GM12878 (cell line): ENCODE results near the gene TBC1D20. TPM values are rescaled to one million over a fixed set of nuclear protein-coding genes. Genes with fewer than 3 reads are reported as not detected.

Experiments
- ATAC-seq: fragments of 200-7000 bp; cut with Tn5 transposase; 3 replicates; pipeline ENCODE4 v1.9.1; 2020; ENCODE audit warnings: mild to moderate bottlenecking, moderate library complexity
- BruUV-seq: library from RNA; stranded (reverse); fragments of 400-500 nt; replicated peaks from 2 replicates; lab custom pipeline; 2021; lab: Mats Ljungman, UMichigan
- CTCF ChIA-PET: fragments of 300-600 bp; sonication (Branson Sonifier 250); formaldehyde crosslinking; extraction: SDS; loops from one replicate; lab custom pipeline; 2021; ENCODE audit warnings: inconsistent platforms; lab: Yijun Ruan, JAX
- POLR2A ChIA-PET: fragments of 350-600 bp; formaldehyde crosslinking; extraction: SDS; loops from one replicate; lab custom pipeline; 2021; ENCODE audit warnings: inconsistent platforms; lab: Charles Lee
- RAD21 ChIA-PET: fragments of 300-600 bp; sonication (Branson Sonifier 250); formaldehyde crosslinking; loops from one replicate; lab custom pipeline; 2023; ENCODE audit warnings: antibody characterized with exemption; ENCODE audit not compliant: unreplicated experiment; lab: Charles Lee
- SMC1A ChIA-PET: fragments of 300-600 bp; sonication (Branson Sonifier 250); formaldehyde crosslinking; loops from one replicate; lab custom pipeline; 2023; ENCODE audit not compliant: unreplicated experiment, uncharacterized antibody; lab: Charles Lee
- DNase-seq: peaks from one replicate; pipeline ENCODE4 v3.0.0-alpha.2; 2011; ENCODE audit warnings: low read depth, low spot score
- FAIRE-seq: peaks from 3 replicates; lab custom pipeline; 2011; peaks lifted over from hg19 to GRCh38; lab: Jason Lieb, UNC
- H2AFZ ChIP-seq: 2 replicates; pipeline ENCODE4 v1.6.0; 2011; ENCODE audit warnings: low read depth, low read length, control low read depth; ENCODE audit not compliant: control insufficient read depth
- H3K27ac ChIP-seq: 2 replicates; pipeline ENCODE4 v1.5.1; 2011; ENCODE audit warnings: control low read depth; ENCODE audit not compliant: control insufficient read depth, insufficient read depth
- H3K27me3 ChIP-seq, 2 experiments: replicated peaks in 1 of 2; 2 replicates each; pipeline versions ENCODE4 v1.6.0 to v1.6.1; 2011; ENCODE audit warnings: low read length in 1 of 2; ENCODE audit not compliant: control insufficient read depth in 2 of 2, insufficient read depth in 2 of 2
- H3K36me3 ChIP-seq, 2 experiments: 2 replicates each; pipeline ENCODE4 v1.5.1; 2011; ENCODE audit warnings: low read length in 1 of 2; ENCODE audit not compliant: control insufficient read depth in 2 of 2, insufficient read depth in 2 of 2
- H3K4me1 ChIP-seq: 2 replicates; pipeline ENCODE4 v1.6.1; 2011; ENCODE audit warnings: mild to moderate bottlenecking, low read length, moderate library complexity, mixed read lengths; ENCODE audit not compliant: control insufficient read depth, insufficient read depth
- H3K4me2 ChIP-seq: 2 replicates; pipeline ENCODE4 v1.6.0; 2011; ENCODE audit warnings: control low read depth; ENCODE audit not compliant: control insufficient read depth, insufficient read depth
- H3K4me3 ChIP-seq: fragments of 200-600 bp; sonication (generic); 2 replicates; pipeline ENCODE4 v1.5.1; 2016
- H3K79me2 ChIP-seq: 2 replicates; pipeline ENCODE4 v1.6.0; 2011; ENCODE audit warnings: low read length; ENCODE audit not compliant: control insufficient read depth, insufficient read depth
- H3K9ac ChIP-seq: 2 replicates; pipeline ENCODE4 v1.8.0; 2011; ENCODE audit warnings: low read length, control low read depth, mixed read lengths; ENCODE audit not compliant: control insufficient read depth, insufficient read depth
- H3K9me3 ChIP-seq: replicated peaks from 3 replicates; pipeline ENCODE4 v1.5.1; 2011; ENCODE audit warnings: mild to moderate bottlenecking, low read length; ENCODE audit not compliant: control insufficient read depth, insufficient read depth
- H4K20me1 ChIP-seq: 2 replicates; pipeline ENCODE4 v1.6.0; 2011; ENCODE audit not compliant: control insufficient read depth, insufficient read depth
- BCL11A ChIP-seq: IDR thresholded peaks from 2 replicates; pipeline ENCODE4 v1.6.1; 2011; ENCODE audit warnings: low read depth, low read length
- BMI1 ChIP-seq: fragments of 450-650 bp; IDR thresholded peaks from 2 replicates; pipeline ENCODE4 v1.6.1; 2016; ENCODE audit warnings: mild to moderate bottlenecking, moderate library complexity, borderline replicate concordance
- BRCA1 ChIP-seq: IDR thresholded peaks from 2 replicates; pipeline ENCODE4 v1.6.1; 2011; ENCODE audit warnings: low read depth, low read length, improper control_type of control experiment
- EED ChIP-seq: sonication (generic); IDR thresholded peaks from 2 replicates; pipeline ENCODE4 v1.6.1; 2016; ENCODE audit warnings: antibody characterized with exemption, low read depth
- ESRRA ChIP-seq: IDR thresholded peaks from 2 replicates; pipeline ENCODE4 v1.6.1; 2012; ENCODE audit warnings: mild to moderate bottlenecking, low read length, improper control_type of control experiment
- HCFC1 ChIP-seq: fragments of 150-350 bp; IDR thresholded peaks from 2 replicates; pipeline ENCODE4 v1.6.1; 2014; ENCODE audit warnings: low read length
- HDAC2 ChIP-seq: fragments of 200-600 bp; sonication (generic); IDR thresholded peaks from 2 replicates; pipeline ENCODE4 v1.6.1; 2017
- HDGF ChIP-seq: fragments of 450-650 bp; IDR thresholded peaks from 2 replicates; pipeline ENCODE4 v1.6.1; 2016; ENCODE audit warnings: antibody characterized with exemption
- KAT2A ChIP-seq: conservative IDR thresholded peaks from 2 replicates; pipeline ENCODE4 v1.6.1; 2011; ENCODE audit warnings: low read depth, low read length; ENCODE audit not compliant: control insufficient read depth
- MYB ChIP-seq: fragments of 150-350 bp; IDR thresholded peaks from 2 replicates; pipeline ENCODE4 v1.6.1; 2014; ENCODE audit warnings: mild to moderate bottlenecking, low read depth, low read length, borderline replicate concordance
- NBN ChIP-seq: fragments of 450-650 bp; IDR thresholded peaks from 2 replicates; pipeline ENCODE4 v1.6.1; 2016
- NFIC ChIP-seq: IDR thresholded peaks from 2 replicates; pipeline ENCODE4 v1.6.1; 2012; ENCODE audit warnings: low read depth, mild to moderate bottlenecking, inconsistent platforms, low read length, moderate library complexity
- NFXL1 ChIP-seq: fragments of 450-650 bp; IDR thresholded peaks from 2 replicates; pipeline ENCODE4 v1.6.1; 2017; ENCODE audit warnings: antibody characterized with exemption, mild to moderate bottlenecking, borderline replicate concordance
- NR2C2 ChIP-seq: IDR thresholded peaks from 2 replicates; pipeline ENCODE4 v1.6.1; 2011; ENCODE audit warnings: borderline replicate concordance, low read depth; ENCODE audit not compliant: control insufficient read depth, insufficient read length
- USF1 ChIP-seq: IDR thresholded peaks from 2 replicates; pipeline ENCODE4 v1.6.1; 2011; ENCODE audit warnings: borderline replicate concordance, low read depth, mild to moderate bottlenecking, moderate library complexity, mixed read lengths, low read length; ENCODE audit not compliant: insufficient read depth; ENCODE audit errors: extremely low read length
- WGBS: methylation state at CpG from one replicate; pipeline ENCODE4 v1.1.6; 2016; ENCODE audit warnings: low lambda C conversion rate; ENCODE audit not compliant: insufficient replicate concordance, insufficient coverage; ENCODE audit errors: missing lambda C conversion rate; 5-methylcytosine and 5-hydroxymethylcytosine counted together
- in situ Hi-C: fragments of 300-500 bp; cut with MboI; formaldehyde crosslinking; loops from 9 replicates; pipeline ENCODE4 v1.14.3; 2018; ENCODE audit warnings: mixed read lengths
- intact Hi-C: fragments of 100-400 bp; cut with micrococcal nuclease; formaldehyde crosslinking; loops from one replicate; pipeline ENCODE4 v1.14.2; 2022; ENCODE audit not compliant: unreplicated experiment
- polyA plus RNA-seq, 11 experiments: library from polyadenylated mRNA; depleted of rRNA in 4 of 11; unstranded in 6 of 11; stranded (reverse) in 5 of 11; fragments of >200 nt; fragmentation: Nextera tagmentation in 4 of 11; fragmentation: Illumina TruSeq in 1 of 11; extraction: Ambion mirVana in 4 of 11; extraction: Trizol in 1 of 11; gene quantifications; 1 replicate in 1 of 11; 2 replicates in 10 of 11; pipeline versions ENCODE4 v1.2.1 to v1.2.3, GENCODE V29; 2011 to 2016; ENCODE audit warnings: inconsistent platforms in 2 of 11, missing spikeins in 2 of 11, low read depth in 1 of 11
- total RNA-seq, 4 experiments: library from RNA; depleted of rRNA in 3 of 4; stranded (reverse); fragments of >200 nt in 3 of 4; fragmentation: Illumina TruSeq in 1 of 4; extraction: Trizol in 1 of 4; gene quantifications; 2 replicates each; pipeline versions ENCODE4 v1.2.1 to v1.2.3, GENCODE V29; 2013 to 2021
- TF ChIP-seq, protein P1 (sequence below): IDR thresholded peaks from 2 replicates; pipeline ENCODE4 v1.6.1; 2011; ENCODE audit warnings: low read depth, mild to moderate bottlenecking, low read length, moderate library complexity, borderline replicate concordance; ENCODE audit errors: extremely low read depth
- TF ChIP-seq, protein P2 (sequence below): fragments of 450-650 bp; IDR thresholded peaks from 2 replicates; pipeline ENCODE4 v1.6.1; 2018; ENCODE audit warnings: mild to moderate bottlenecking, low read depth, moderate library complexity; ENCODE audit not compliant: partially characterized antibody

TBC1D20 gene
- total and polyA plus RNA-seq, 10 of the 15 experiments (the other 5 are each of a cell fraction or from before 2014, with no cell fraction given): 4.3 to 17.9 (median 11.2) TPM

- 96% methylated on average over 21 of the region's 21 CpGs for WGBS
- BruUV-seq: no TSS peak
- intact Hi-C loops: no loop called here
- ChIA-PET POLR2A (interaction anchor here (0.5 to 0.6 kb wide), 2 partner anchors 62 to 348 kb away, joined by 3 read pairs; no protein-coding TSS in a partner anchor), RAD21 (no interaction called here)
- H3K9ac ChIP-seq: no peak overlapping the region
- FAIRE-seq (no peak), ATAC-seq (no peak)
- no peaks in the 10 kb centered on the region for H4K20me1 ChIP-seq
- no peak overlapping the region for H3K4me3 ChIP-seq
- peaks cover 7 to 17% of the 10 kb centered on the region in 2 experiments for H3K36me3 ChIP-seq
- H3K27ac ChIP-seq: no peak overlapping the region
- H3K9me3 ChIP-seq: no peaks in the 10 kb centered on the region
- H2AFZ ChIP-seq: no peak overlapping the region
- TF ChIP-seq, protein P1, sequence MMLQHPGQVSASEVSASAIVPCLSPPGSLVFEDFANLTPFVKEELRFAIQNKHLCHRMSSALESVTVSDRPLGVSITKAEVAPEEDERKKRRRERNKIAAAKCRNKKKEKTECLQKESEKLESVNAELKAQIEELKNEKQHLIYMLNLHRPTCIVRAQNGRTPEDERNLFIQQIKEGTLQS: no peak
- TF ChIP-seq HDAC2 (no peak), NR2C2 (no peak), BRCA1 (no peak), BMI1 (no peak), NFIC (no peak), KAT2A (no peak), USF1 (no peak), NFXL1 (no peak), HCFC1 (no peak), MYB (no peak), NBN (no peak), EED (no peak), BCL11A (no peak), HDGF (no peak), ESRRA (no peak)
- TF ChIP-seq, protein P2, sequence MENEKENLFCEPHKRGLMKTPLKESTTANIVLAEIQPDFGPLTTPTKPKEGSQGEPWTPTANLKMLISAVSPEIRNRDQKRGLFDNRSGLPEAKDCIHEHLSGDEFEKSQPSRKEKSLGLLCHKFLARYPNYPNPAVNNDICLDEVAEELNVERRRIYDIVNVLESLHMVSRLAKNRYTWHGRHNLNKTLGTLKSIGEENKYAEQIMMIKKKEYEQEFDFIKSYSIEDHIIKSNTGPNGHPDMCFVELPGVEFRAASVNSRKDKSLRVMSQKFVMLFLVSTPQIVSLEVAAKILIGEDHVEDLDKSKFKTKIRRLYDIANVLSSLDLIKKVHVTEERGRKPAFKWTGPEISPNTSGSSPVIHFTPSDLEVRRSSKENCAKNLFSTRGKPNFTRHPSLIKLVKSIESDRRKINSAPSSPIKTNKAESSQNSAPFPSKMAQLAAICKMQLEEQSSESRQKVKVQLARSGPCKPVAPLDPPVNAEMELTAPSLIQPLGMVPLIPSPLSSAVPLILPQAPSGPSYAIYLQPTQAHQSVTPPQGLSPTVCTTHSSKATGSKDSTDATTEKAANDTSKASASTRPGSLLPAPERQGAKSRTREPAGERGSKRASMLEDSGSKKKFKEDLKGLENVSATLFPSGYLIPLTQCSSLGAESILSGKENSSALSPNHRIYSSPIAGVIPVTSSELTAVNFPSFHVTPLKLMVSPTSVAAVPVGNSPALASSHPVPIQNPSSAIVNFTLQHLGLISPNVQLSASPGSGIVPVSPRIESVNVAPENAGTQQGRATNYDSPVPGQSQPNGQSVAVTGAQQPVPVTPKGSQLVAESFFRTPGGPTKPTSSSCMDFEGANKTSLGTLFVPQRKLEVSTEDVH: no peak
- TF ChIP-seq, all 136 proteins: peak for 0
- peaks cover 3% of the 10 kb centered on the region; the same call in 1 of the 2 replicates for H3K79me2 ChIP-seq
- H3K4me2 ChIP-seq: no peak overlapping the region
- ChIA-PET CTCF (no interaction called here), SMC1A (no interaction called here)
- no peaks in the 10 kb centered on the region for H3K27me3 ChIP-seq
- no peak for DNase-seq
- no peaks in the 10 kb centered on the region for H3K4me1 ChIP-seq
- in situ Hi-C loops: no loop called here
Observed at GRCh38 chr20:388034-388994, 74.0 kb downstream of the TBC1D20 start.
